CD4-positive, alpha-beta T cell treated with Interleukin-6 at 100 ng/mL for 8 hours (primary cell): ENCODE measurements around the gene C10orf53.

Source experiments
- DNase-seq: peaks from one replicate; pipeline ENCODE4 v3.0.0-alpha.2; 2020; ENCODE audit warnings: mixed read lengths, low spot score

C10orf53 gene

DNA sequence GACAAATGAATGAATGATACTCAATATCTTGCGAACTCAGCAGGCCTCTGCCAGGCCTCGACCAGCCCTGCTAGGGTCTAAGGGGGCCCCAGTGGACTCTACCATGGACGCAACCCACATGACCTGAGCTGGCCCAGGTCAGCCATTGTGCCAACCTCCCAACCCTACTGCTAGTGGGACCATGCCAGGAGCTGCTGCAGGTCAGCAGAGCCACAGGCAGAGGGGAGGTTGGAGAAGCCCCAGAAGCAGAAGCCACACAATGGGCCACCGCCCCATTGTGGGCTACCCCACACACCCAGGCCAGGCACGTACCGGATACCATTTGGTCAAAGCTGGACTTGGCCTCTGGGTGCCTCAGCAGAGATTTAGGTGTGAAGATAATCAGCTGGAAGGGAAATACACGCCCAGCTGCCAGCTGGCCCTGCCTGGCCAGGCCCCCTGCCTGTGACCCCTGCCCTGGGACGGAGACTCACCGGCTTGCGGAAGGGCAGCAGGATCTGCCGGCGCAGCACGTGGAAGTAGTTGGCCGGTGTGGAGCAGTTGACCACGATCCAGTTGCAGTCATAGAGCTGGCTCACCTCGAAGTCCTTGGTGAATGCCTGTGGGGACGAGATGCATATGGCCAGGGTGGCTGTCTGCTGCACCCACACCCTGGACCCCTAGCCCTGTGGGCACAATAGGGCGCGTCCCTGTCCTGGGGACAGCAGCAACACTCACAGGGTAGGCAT, 58.2 kb downstream of the C10orf53 start:
- DNase-seq = no peak

DNA sequence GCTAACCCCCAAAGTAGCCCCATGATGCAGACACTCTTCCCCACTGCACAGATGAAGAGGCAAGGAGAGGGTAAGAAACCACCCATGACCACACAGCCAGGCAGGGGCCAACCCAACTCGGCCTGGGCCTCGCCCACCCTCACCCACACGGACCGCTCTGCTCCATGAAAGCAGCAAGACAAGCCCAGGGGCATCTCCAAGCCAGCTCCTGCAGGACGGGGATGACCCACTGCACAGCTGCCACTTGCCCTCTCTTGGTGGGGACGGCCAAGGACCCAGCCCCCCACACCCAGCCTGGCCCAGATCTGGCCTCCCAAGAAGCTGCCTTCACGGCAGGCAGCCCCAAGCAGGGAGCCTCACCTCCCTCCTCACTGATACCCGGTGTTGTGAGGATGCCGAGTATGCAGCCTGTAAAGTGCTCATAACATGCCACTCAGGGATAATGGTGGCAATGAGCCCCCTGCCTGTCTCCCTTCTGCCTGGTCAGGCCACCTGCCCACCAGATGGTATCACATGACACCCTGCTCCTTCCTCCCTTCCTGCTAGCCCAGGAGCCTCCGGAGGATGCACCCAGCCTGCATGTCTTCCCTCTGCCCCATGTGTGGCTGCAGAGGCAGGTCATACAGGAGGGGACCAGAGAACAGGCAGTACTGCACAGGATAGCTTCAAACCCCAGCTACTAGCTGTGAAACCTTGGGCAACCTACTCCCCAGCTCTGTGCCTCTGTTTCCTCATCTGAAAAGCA, 59.3 kb downstream of the C10orf53 start:
- DNase-seq = no peak

DNA sequence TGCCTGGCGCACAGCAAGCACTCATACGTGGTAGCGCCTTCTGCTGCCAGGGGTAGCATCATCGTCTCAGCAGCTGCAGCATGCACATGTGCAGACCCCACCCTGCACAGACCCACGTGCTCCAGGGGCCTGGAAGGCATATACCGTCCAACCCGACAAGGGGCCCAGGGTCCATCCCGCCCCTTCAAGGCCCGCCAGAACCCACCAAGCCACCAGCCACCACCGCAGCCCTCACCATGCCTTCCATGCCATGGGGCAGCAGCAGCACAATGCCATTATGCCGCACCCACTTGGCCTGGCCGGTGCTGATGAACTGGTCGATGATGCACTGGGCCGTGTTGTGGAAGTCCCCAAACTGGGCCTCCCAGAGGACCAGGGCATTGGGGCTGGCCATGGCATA, 60.0 kb downstream of the C10orf53 start:
- no peak for DNase-seq

GRCh38 chr10:49740346-49741107, 61.1 kb downstream of the C10orf53 start:
- no peak for DNase-seq

- no peak for DNase-seq
Observed at GRCh38 chr10:49741108-49741995, 61.9 kb downstream of the C10orf53 start.

DNA sequence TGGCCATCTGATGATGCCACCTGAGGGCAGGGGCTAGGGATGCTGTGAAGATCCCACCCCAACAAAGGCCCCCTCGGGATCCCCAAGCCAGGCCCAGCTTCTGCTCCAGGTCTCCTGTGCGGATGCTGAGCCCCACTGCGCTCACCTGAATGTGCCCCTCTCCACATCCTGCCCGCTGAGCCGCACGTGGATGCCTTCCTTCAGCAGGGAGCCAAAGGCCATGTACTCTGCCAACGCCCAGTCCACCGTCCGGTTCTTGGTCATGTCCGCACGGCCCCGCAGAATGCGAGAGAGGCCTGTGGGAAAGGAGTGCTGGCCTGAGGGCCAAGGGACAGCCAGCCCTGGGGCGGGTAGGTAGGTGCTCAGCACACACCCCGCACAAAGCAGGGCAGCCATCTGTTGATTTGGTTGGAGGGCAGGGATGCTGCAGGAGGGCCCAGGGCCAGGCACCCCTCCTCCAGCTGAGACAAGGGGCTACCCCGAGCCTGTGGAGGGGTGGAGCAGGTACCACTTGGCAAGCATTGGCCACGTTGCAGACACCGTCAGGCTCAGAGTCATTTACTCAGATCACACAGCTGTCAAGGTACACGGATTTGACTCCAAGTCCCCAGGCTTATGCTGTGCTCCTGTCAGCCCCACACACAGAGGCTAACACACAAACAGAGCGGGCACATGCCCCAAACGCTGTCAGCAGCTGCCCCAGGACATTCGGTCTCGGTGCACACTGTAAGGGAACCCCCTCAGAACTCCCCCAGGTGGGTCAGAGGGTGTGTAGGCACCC, 63.4 kb downstream of the C10orf53 start:
- DNase-seq = no peak

- DNase-seq = no peak
Observed at GRCh38 chr10:49743464-49744075, 64.1 kb downstream of the C10orf53 start.

- no peak for DNase-seq
Observed at GRCh38 chr10:49744091-49744685, 64.7 kb downstream of the C10orf53 start.

GRCh38 chr10:49744924-49745605, 65.6 kb downstream of the C10orf53 start:
- DNase-seq = no peak

- no peak for DNase-seq
Observed at GRCh38 chr10:49745756-49746155, 66.3 kb downstream of the C10orf53 start.

- DNase-seq = no peak
Observed at GRCh38 chr10:49746626-49747302, 67.3 kb downstream of the C10orf53 start.
